OCI-LY3 (cell line): ENCODE measurements around the gene STRIT1.

Experiments
- H2AFZ ChIP-seq: fragments of 200-600, 300-600 bp; shearing (Covaris generic); 2 replicates; pipeline ENCODE4 v1.6.0; 2014; ENCODE audit warnings: antibody characterized with exemption, low read depth, low read length
- H3K27ac ChIP-seq: fragments of 200-600, 300-600 bp; sonication (generic); 2 replicates; pipeline ENCODE4 v1.5.1; 2014; ENCODE audit warnings: mild to moderate bottlenecking, low read length, moderate library complexity, mixed read lengths
- H3K27me3 ChIP-seq: fragments of 200-600, 300-600 bp; sonication (generic); 2 replicates; pipeline ENCODE4 v1.6.1; 2014; ENCODE audit warnings: low read depth, low read length, mixed read lengths
- H3K36me3 ChIP-seq: fragments of 200-600, 300-600 bp; sonication (generic); replicated peaks from 2 replicates; pipeline ENCODE3; 2014; ENCODE audit warnings: low read depth, low read length, mixed read lengths
- H3K4me1 ChIP-seq: fragments of 300-600, 200-600 bp; sonication (generic); 2 replicates; pipeline ENCODE4 v1.6.1; 2014; ENCODE audit warnings: low read length, mixed read lengths
- H3K4me2 ChIP-seq: fragments of 200-600, 300-600 bp; sonication (generic); 2 replicates; pipeline ENCODE4 v1.6.1; 2014; ENCODE audit warnings: low read length, mixed read lengths
- H3K4me3 ChIP-seq: fragments of 300-600, 200-600 bp; sonication (generic); 2 replicates; pipeline ENCODE4 v1.5.1; 2014; ENCODE audit warnings: antibody characterized with exemption, mild to moderate bottlenecking, low read length, moderate library complexity
- H3K79me2 ChIP-seq: fragments of 300-600, 200-600 bp; shearing (Covaris generic); 2 replicates; pipeline ENCODE4 v1.6.1; 2014; ENCODE audit warnings: mild to moderate bottlenecking, low read length, mixed read lengths
- H3K9ac ChIP-seq: fragments of 300-600, 200-600 bp; shearing (Covaris generic); 2 replicates; pipeline ENCODE4 v1.6.0; 2014; ENCODE audit warnings: mild to moderate bottlenecking, low read length, moderate library complexity
- H3K9me3 ChIP-seq: fragments of 200-600, 300-600 bp; shearing (Covaris generic); 2 replicates; pipeline ENCODE4 v1.6.1; 2014; ENCODE audit warnings: low read length, mixed read lengths; ENCODE audit not compliant: insufficient read depth
- H4K20me1 ChIP-seq: fragments of 200-600, 300-600 bp; sonication (generic); 2 replicates; pipeline ENCODE4 v1.6.1; 2016; ENCODE audit warnings: low read length, mixed read lengths; ENCODE audit not compliant: insufficient read depth
- CTCF ChIP-seq: fragments of 200-600, 300-600 bp; sonication (generic); IDR thresholded peaks from 2 replicates; pipeline ENCODE4 v1.5.1; 2014; ENCODE audit warnings: antibody characterized with exemption, low read length, low read depth
- EZH2phosphoT487 ChIP-seq: fragments of 200-600 bp; shearing (Covaris generic); IDR thresholded peaks from 2 replicates; pipeline ENCODE4 v1.6.1; 2018; ENCODE audit warnings: antibody characterized with exemption, mixed run types, low read depth

Gene STRIT1

GRCh38 chr3:155321418-155321817 is 27.9 kb upstream of the STRIT1 start:
- Histone ChIP-seq H3K27ac (no peak overlapping the region), H3K36me3 (no peaks in the 10 kb centered on the region), H3K27me3 (no peaks in the 10 kb centered on the region), H3K9ac (no peak overlapping the region), H3K4me3 (no peak overlapping the region), H2AFZ (no peak overlapping the region), H3K4me2 (no peak overlapping the region), H4K20me1 (no peaks in the 10 kb centered on the region), H3K79me2 (no peaks in the 10 kb centered on the region), H3K4me1 (peaks cover 19% of the 10 kb centered on the region), H3K9me3 (no peaks in the 10 kb centered on the region)
- no peak for TF ChIP-seq EZH2phosphoT487
- TF ChIP-seq CTCF, result no peak

GRCh38 chr3:155320934-155321333 is 27.5 kb upstream of the STRIT1 start:
- Histone ChIP-seq H3K79me2 (no peaks in the 10 kb centered on the region), H3K4me1 (peaks cover 18% of the 10 kb centered on the region), H3K36me3 (no peaks in the 10 kb centered on the region), H4K20me1 (no peaks in the 10 kb centered on the region), H2AFZ (no peak overlapping the region), H3K9me3 (no peaks in the 10 kb centered on the region), H3K27ac (no peak overlapping the region), H3K27me3 (no peaks in the 10 kb centered on the region), H3K9ac (no peak overlapping the region), H3K4me2 (no peak overlapping the region), H3K4me3 (no peak overlapping the region)
- TF ChIP-seq EZH2phosphoT487, result no peak
- no peak for TF ChIP-seq CTCF

GRCh38 chr3:155318740-155319139 is 25.3 kb upstream of the STRIT1 start:
- H4K20me1 ChIP-seq, result no peaks in the 10 kb centered on the region

GRCh38 chr3:155317211-155317610 is 23.7 kb upstream of the STRIT1 start:
- H3K9ac ChIP-seq, result no peak overlapping the region
- H3K36me3 ChIP-seq, result no peaks in the 10 kb centered on the region
- no peaks in the 10 kb centered on the region for H3K9me3 ChIP-seq
- no peak overlapping the region for H3K27ac ChIP-seq
- no peak overlapping the region for H3K4me3 ChIP-seq
- H3K4me1 ChIP-seq, result peaks cover 11% of the 10 kb centered on the region
- no peak overlapping the region for H3K4me2 ChIP-seq
- TF ChIP-seq EZH2phosphoT487, result no peak
- no peak for TF ChIP-seq CTCF
- no peaks in the 10 kb centered on the region for H3K27me3 ChIP-seq
- H4K20me1 ChIP-seq, result no peaks in the 10 kb centered on the region
- no peaks in the 10 kb centered on the region for H3K79me2 ChIP-seq
- no peak overlapping the region for H2AFZ ChIP-seq

More at GRCh38 chr3:155318740-155319139, 25.3 kb upstream of the STRIT1 start:
- Histone ChIP-seq H3K79me2 (no peaks in the 10 kb centered on the region), H3K27me3 (no peaks in the 10 kb centered on the region), H3K4me1 (peaks cover 11% of the 10 kb centered on the region), H3K36me3 (no peaks in the 10 kb centered on the region), H3K9ac (no peak overlapping the region), H3K27ac (no peak overlapping the region), H3K4me3 (no peak overlapping the region), H3K9me3 (no peaks in the 10 kb centered on the region), H2AFZ (no peak overlapping the region), H3K4me2 (no peak overlapping the region)
- no peak for TF ChIP-seq EZH2phosphoT487
- no peak for TF ChIP-seq CTCF
